HepG2 (cell line): ENCODE measurements around the gene KATNB1. TPM values are rescaled to one million over a fixed set of nuclear protein-coding genes. Genes with fewer than 3 reads are reported as not detected.

Source experiments
- EZH2 ChIP-seq: conservative IDR thresholded peaks from 2 replicates; pipeline ENCODE4 v1.6.1; 2012; ENCODE audit warnings: mild to moderate bottlenecking, low read depth, low read length, moderate library complexity
- FOXK2 ChIP-seq: fragments of 450-650 bp; IDR thresholded peaks from 2 replicates; pipeline ENCODE4 v1.6.1; 2016
- GLMP ChIP-seq: sonication (generic); formaldehyde crosslinking; IDR thresholded peaks from 2 replicates; pipeline ENCODE4 v1.9.0; 2021; ENCODE audit warnings: missing genetic modification reagents, mild to moderate bottlenecking, borderline replicate concordance
- HDAC6 ChIP-seq: fragments of 200-600 bp; sonication (generic); IDR thresholded peaks from 2 replicates; pipeline ENCODE4 v1.7.0; 2017; ENCODE audit warnings: mild to moderate bottlenecking, antibody characterized with exemption, low read length, low read depth
- HOXA9 ChIP-seq: sonication (generic); formaldehyde crosslinking; IDR thresholded peaks from 2 replicates; pipeline ENCODE4 v1.8.1; 2022; ENCODE audit warnings: missing genetic modification reagents, mild to moderate bottlenecking, moderate library complexity, borderline replicate concordance
- KLF12 ChIP-seq: sonication (generic); formaldehyde crosslinking; IDR thresholded peaks from 2 replicates; pipeline ENCODE4 v1.4.0; 2020; ENCODE audit warnings: missing genetic modification reagents, borderline replicate concordance
- MAF1 ChIP-seq: sonication (generic); formaldehyde crosslinking; IDR thresholded peaks from 2 replicates; pipeline ENCODE4 v1.5.0; 2020; ENCODE audit warnings: missing genetic modification reagents, borderline replicate concordance
- TCF7 ChIP-seq: sonication (generic); IDR thresholded peaks from 2 replicates; pipeline ENCODE4 v1.6.1; 2016; ENCODE audit warnings: antibody characterized with exemption, low read depth
- TFDP1 ChIP-seq: IDR thresholded peaks from 2 replicates; pipeline ENCODE4 v1.6.1; 2016; ENCODE audit warnings: missing compliant biosample characterization, missing genetic modification reagents, borderline replicate concordance
- THAP9 ChIP-seq: sonication (generic); formaldehyde crosslinking; IDR thresholded peaks from 2 replicates; pipeline ENCODE4; 2020; ENCODE audit warnings: missing genetic modification reagents, mild to moderate bottlenecking, borderline replicate concordance
- U2AF1 ChIP-seq: fragments of 200-400 bp; formaldehyde crosslinking; optimal IDR thresholded peaks from 2 replicates; pipeline ENCODE3; 2017; ENCODE audit warnings: mild to moderate bottlenecking, low read depth, low read length
- ZNF142 ChIP-seq: sonication (generic); formaldehyde crosslinking; IDR thresholded peaks from 2 replicates; pipeline ENCODE4 v1.4.0; 2020; ENCODE audit warnings: missing genetic modification reagents
- ZNF543 ChIP-seq: sonication (generic); formaldehyde crosslinking; IDR thresholded peaks from 2 replicates; pipeline ENCODE4 v1.4.0; 2020; ENCODE audit warnings: mild to moderate bottlenecking, missing genetic modification reagents
- ZNF567 ChIP-seq: sonication (generic); formaldehyde crosslinking; IDR thresholded peaks from 2 replicates; pipeline ENCODE4 v1.8.1; 2023; ENCODE audit warnings: mild to moderate bottlenecking, missing genetic modification reagents, borderline replicate concordance
- ZNF691 ChIP-seq: sonication (generic); formaldehyde crosslinking; IDR thresholded peaks from 2 replicates; pipeline ENCODE4 v1.4.0; 2020; ENCODE audit warnings: missing genetic modification reagents, low read depth, mild to moderate bottlenecking, borderline replicate concordance
- ZNF724P ChIP-seq: sonication (generic); formaldehyde crosslinking; IDR thresholded peaks from 2 replicates; pipeline ENCODE4 v1.8.0; 2022; ENCODE audit warnings: missing genetic modification reagents, borderline replicate concordance
- polyA plus RNA-seq, 8 experiments: library from polyadenylated mRNA; depleted of rRNA in 3 of 8; stranded (reverse) in 7 of 8; unstranded in 1 of 8; fragments of >200 nt; fragmentation: Illumina TruSeq in 4 of 8; extraction: Trizol in 4 of 8; gene quantifications; 2 replicates each; pipeline versions ENCODE4 v1.2.1 to v1.2.3, GENCODE V29; 2011 to 2016; ENCODE audit warnings: low read depth in 4 of 8, missing spikeins in 1 of 8, mixed read lengths in 1 of 8; ENCODE audit not compliant: insufficient read depth in 1 of 8
- total RNA-seq, 5 experiments: library from RNA; depleted of rRNA; stranded (reverse); fragments of >200 nt; fragmentation: Illumina TruSeq; extraction: Trizol; gene quantifications; 2 replicates each; pipeline ENCODE4 v1.2.3, GENCODE V29; 2016; ENCODE audit warnings: low read depth in 1 of 5

Gene KATNB1
- total and polyA plus RNA-seq, 2 of the 13 experiments (the other 11 are each of a cell fraction or from before 2014, with no cell fraction given) = 31.5 to 43.5 TPM

GRCh38 chr16:57734925-57735754, 430 bp upstream of the KATNB1 start (continued):
- TF ChIP-seq GLMP (no peak), U2AF1 (no peak), THAP9 (CRISPR knock-in tag) (peak; percentile 99), ZNF567 (CRISPR knock-in tag) (peak; percentile 80; the same call in 1 of the 2 replicates), FOXK2 (no peak), TFDP1 (CRISPR knock-in tag) (peak; percentile 52; the same call in 1 of the 2 replicates), ZNF142 (CRISPR knock-in tag) (peak; percentile 54; the same call in 1 of the 2 replicates), EZH2 (no peak), MAF1 (CRISPR knock-in tag) (no peak), KLF12 (no peak), HOXA9 (CRISPR knock-in tag) (no peak), ZNF543 (CRISPR knock-in tag) (no peak), HDAC6 (no peak), ZNF724P (CRISPR knock-in tag) (no peak; the same call in 1 of the 2 replicates), TCF7 (no peak), ZNF691 (no peak)
